Large intestine (tissue), 3 donors: ENCODE results near the gene ACTR3. TPM values are rescaled to one million over a fixed set of nuclear protein-coding genes. Genes with fewer than 3 reads are reported as not detected.
A peak's percentile ranks its signal among the peaks of the same experiment; 100 is the strongest.

Experiments
- DNase-seq, 2 donors: peaks; one replicate each; pipeline versions ENCODE4 v3.0.0 to v3.0.0-alpha.2; 2013
- H3K27ac ChIP-seq: one replicate; pipeline ENCODE4 v1.5.1; 2013; ENCODE audit warnings: low read length
- H3K27me3 ChIP-seq: 2 replicates; pipeline ENCODE4 v1.6.1; 2013; ENCODE audit warnings: low read length; ENCODE audit not compliant: control insufficient read depth, insufficient read depth
- H3K36me3 ChIP-seq: 2 replicates; pipeline ENCODE4 v1.6.1; 2013; ENCODE audit warnings: low read length; ENCODE audit not compliant: control insufficient read depth, insufficient read depth
- H3K4me1 ChIP-seq: one replicate; pipeline ENCODE4 v1.6.1; 2013; ENCODE audit warnings: low read length; ENCODE audit not compliant: control insufficient read depth, insufficient read depth
- H3K4me3 ChIP-seq: one replicate; pipeline ENCODE4 v1.5.1; 2013; ENCODE audit warnings: low read length
- H3K9me3 ChIP-seq: one replicate; pipeline ENCODE4 v1.6.1; 2013; ENCODE audit warnings: mild to moderate bottlenecking, low read depth, low read length, moderate library complexity; ENCODE audit not compliant: control insufficient read depth
- WGBS: methylation state at CpG from one replicate; pipeline ENCODE4 v1.1.5; 2013; ENCODE audit warnings: low lambda C conversion rate; ENCODE audit not compliant: insufficient coverage; 5-methylcytosine and 5-hydroxymethylcytosine counted together
- polyA plus RNA-seq: library from polyadenylated mRNA; unstranded; fragments of 120-200 nt; gene quantifications from one replicate; pipeline ENCODE4 v1.2.1, GENCODE V29; 2013

The ACTR3 gene
- polyA plus RNA-seq, 1 donor, result 148 TPM

GRCh38 chr2:113996671-113997594 lies 107.0 kb downstream of the ACTR3 start:
- Histone ChIP-seq H3K4me1 (no peaks in the 10 kb centered on the region), H3K27ac (no peak overlapping the region), H3K27me3 (no peaks in the 10 kb centered on the region), H3K4me3 (no peak overlapping the region), H3K36me3 (no peaks in the 10 kb centered on the region), H3K9me3 (no peaks in the 10 kb centered on the region)
- WGBS, result 100% methylated on average over 1 of the region's 6 CpGs
- DNase-seq, result no peak

- Histone ChIP-seq H3K36me3 (no peaks in the 10 kb centered on the region), H3K27me3 (no peaks in the 10 kb centered on the region), H3K4me3 (no peak overlapping the region), H3K4me1 (no peaks in the 10 kb centered on the region), H3K27ac (no peak overlapping the region), H3K9me3 (no peaks in the 10 kb centered on the region)
- no CpG with 5 or more reads among the region's 5 CpGs for WGBS
- DNase-seq, result no peak
Measured at GRCh38 chr2:114001152-114001551, 111.3 kb downstream of the ACTR3 start.

GRCh38 chr2:114001937-114002336 lies 112.0 kb downstream of the ACTR3 start:
- no peak overlapping the region for H3K27ac ChIP-seq
- no CpG with 5 or more reads among the region's 2 CpGs for WGBS
- no peak for DNase-seq
- H3K36me3 ChIP-seq, result no peaks in the 10 kb centered on the region
- H3K9me3 ChIP-seq, result no peaks in the 10 kb centered on the region
- no peak overlapping the region for H3K4me3 ChIP-seq
- H3K27me3 ChIP-seq, result no peaks in the 10 kb centered on the region
- H3K4me1 ChIP-seq, result no peaks in the 10 kb centered on the region

DNA sequence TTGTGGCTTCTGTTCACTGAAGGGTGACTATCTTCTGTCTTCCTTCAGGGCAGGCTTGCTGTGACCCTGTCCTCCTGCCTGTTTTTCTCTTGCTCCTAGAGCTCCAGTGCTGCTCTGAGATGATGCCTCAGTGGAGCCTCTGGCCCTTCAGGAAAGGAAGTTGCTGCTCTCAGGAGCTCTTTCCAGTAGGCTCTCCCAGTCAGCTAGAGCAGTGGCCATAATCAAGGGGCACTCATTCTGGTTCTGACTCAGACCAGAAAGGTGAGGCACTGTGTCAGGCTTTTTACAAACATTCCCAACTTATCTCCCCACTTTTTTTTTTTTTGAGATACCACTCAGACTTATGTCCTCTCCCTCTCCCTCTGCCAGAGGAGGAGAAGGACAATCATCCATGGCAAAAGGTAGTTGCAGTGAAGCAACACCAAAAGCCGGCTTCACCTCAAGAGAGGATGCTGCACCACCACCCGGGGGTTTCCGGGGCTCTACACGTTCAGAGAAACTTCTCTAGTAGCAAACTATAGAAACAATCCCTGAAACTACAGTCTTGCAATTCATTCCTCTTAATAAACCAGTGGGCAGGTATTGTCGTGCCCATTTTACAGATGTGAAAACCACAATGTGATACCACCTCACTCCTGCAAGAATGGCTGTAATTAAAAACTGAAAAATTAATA lies 115.4 kb downstream of the ACTR3 start:
- DNase-seq, result no peak
- no peaks in the 10 kb centered on the region for H3K27me3 ChIP-seq
- no peaks in the 10 kb centered on the region for H3K9me3 ChIP-seq
- 60% methylated on average over 2 of the region's 5 CpGs for WGBS
- no peaks in the 10 kb centered on the region for H3K4me1 ChIP-seq
- H3K4me3 ChIP-seq, result no peak overlapping the region
- H3K36me3 ChIP-seq, result no peaks in the 10 kb centered on the region
- no peak overlapping the region for H3K27ac ChIP-seq

DNA sequence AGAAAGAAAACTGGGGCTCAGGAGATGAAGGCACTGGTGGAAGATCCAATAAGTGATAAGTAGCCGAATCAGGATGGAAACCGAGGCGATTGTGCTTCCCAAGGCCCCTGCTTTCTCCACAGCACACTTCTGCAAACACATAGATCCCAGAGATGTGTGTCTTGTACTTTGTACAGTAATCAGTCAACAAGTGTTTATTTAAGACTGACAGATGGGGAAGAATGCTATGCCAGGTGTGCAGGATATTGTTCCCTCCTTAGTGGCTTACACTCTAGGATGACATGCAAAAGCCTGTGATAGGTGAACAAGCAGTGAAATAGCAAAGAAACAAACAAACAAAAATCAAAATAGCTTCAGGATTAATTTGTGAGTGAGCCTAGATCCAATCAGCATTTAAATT lies 116.6 kb downstream of the ACTR3 start:
- Histone ChIP-seq H3K9me3 (no peaks in the 10 kb centered on the region), H3K4me3 (no peak overlapping the region), H3K27me3 (no peaks in the 10 kb centered on the region), H3K36me3 (no peaks in the 10 kb centered on the region), H3K4me1 (no peaks in the 10 kb centered on the region), H3K27ac (no peak overlapping the region)
- peak; percentile 2 to 39 for DNase-seq
- WGBS, result no CpG with 5 or more reads among the region's 3 CpGs

DNA sequence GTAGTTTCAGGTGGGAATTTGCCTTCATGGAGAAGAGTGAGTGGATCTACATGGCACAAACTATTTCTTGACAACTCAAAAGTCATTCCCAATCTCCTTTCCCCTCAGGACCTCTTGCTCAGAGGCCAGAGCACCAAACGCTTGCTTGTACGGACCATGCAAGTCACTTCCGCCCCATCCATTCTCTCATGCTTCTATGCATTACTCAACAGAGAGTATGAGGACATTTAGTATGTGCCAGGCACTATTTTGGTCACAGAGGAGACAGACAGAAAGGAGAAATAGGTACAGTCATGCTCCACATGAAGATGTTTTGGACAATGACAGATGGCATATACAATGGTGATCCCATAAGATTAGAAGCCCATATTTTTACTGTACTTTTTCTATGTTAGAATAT lies 117.5 kb downstream of the ACTR3 start:
- H3K4me3 ChIP-seq, result no peak overlapping the region
- no peak for DNase-seq
- H3K4me1 ChIP-seq, result no peaks in the 10 kb centered on the region
- H3K27ac ChIP-seq, result no peak overlapping the region
- no peaks in the 10 kb centered on the region for H3K27me3 ChIP-seq
- WGBS, result no CpG with 5 or more reads among the region's 3 CpGs
- no peaks in the 10 kb centered on the region for H3K36me3 ChIP-seq
- H3K9me3 ChIP-seq, result no peaks in the 10 kb centered on the region

DNA sequence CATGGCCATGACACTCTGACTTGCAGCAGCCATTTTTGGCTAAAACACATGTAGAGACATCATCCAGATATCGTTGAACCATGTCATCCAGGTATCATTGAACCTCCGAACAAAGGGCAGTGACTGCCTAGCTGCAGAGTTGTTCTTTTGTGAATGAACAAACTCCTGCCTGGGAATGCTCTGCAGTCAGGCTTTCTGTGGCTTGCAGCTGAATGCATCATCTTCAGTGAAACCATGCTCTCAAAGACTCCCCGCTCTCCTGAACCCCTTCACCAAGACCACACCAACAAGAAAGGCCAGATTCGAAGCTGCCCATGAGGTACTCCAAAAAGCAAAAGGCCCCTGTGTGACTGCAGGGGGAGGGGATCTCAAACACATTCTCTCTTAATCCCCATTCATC lies 118.8 kb downstream of the ACTR3 start:
- no peaks in the 10 kb centered on the region for H3K36me3 ChIP-seq
- H3K4me1 ChIP-seq, result no peaks in the 10 kb centered on the region
- no CpG with 5 or more reads among the region's 4 CpGs for WGBS
- DNase-seq, result no peak
- H3K4me3 ChIP-seq, result no peak overlapping the region
- no peaks in the 10 kb centered on the region for H3K27me3 ChIP-seq
- no peaks in the 10 kb centered on the region for H3K9me3 ChIP-seq
- H3K27ac ChIP-seq, result no peak overlapping the region

- no peaks in the 10 kb centered on the region for H3K36me3 ChIP-seq
- H3K27ac ChIP-seq, result no peak overlapping the region
- no peak overlapping the region for H3K4me3 ChIP-seq
- WGBS, result 100% methylated on average over 1 of the region's 7 CpGs
- no peaks in the 10 kb centered on the region for H3K9me3 ChIP-seq
- DNase-seq, result no peak
- no peaks in the 10 kb centered on the region for H3K27me3 ChIP-seq
- H3K4me1 ChIP-seq, result no peaks in the 10 kb centered on the region
Measured at GRCh38 chr2:114009205-114009944, 119.5 kb downstream of the ACTR3 start.

- H3K27ac ChIP-seq, result no peak overlapping the region
- WGBS, result no CpG with 5 or more reads among the region's 2 CpGs
- no peaks in the 10 kb centered on the region for H3K36me3 ChIP-seq
Measured at GRCh38 chr2:114010001-114010400, 120.1 kb downstream of the ACTR3 start.

GRCh38 chr2:114011713-114012112 lies 121.8 kb downstream of the ACTR3 start:
- no peak for DNase-seq
- H3K4me1 ChIP-seq, result no peaks in the 10 kb centered on the region
- no peaks in the 10 kb centered on the region for H3K27me3 ChIP-seq

More at GRCh38 chr2:114010001-114010400, 120.1 kb downstream of the ACTR3 start:
- DNase-seq, result no peak
- Histone ChIP-seq H3K27me3 (no peaks in the 10 kb centered on the region), H3K4me1 (no peaks in the 10 kb centered on the region), H3K4me3 (no peak overlapping the region), H3K9me3 (no peaks in the 10 kb centered on the region)

More at GRCh38 chr2:114011713-114012112, 121.8 kb downstream of the ACTR3 start:
- Histone ChIP-seq H3K36me3 (no peaks in the 10 kb centered on the region), H3K27ac (no peak overlapping the region), H3K4me3 (no peak overlapping the region), H3K9me3 (no peaks in the 10 kb centered on the region)
- WGBS, result 83% methylated on average over 1 of the region's 4 CpGs
